Stimulated activated naive CD8-positive, alpha-beta T cell treated with anti-CD3 and anti-CD28 coated beads, Interleukin-15, amount 100 ng/mL, for 72 hours (primary cell): ENCODE data around the gene PCSK6.

Experiments used
- ATAC-seq: fragments of 150-1000 bp; cut with Tn5 transposase; 2 replicates; pipeline ENCODE4 v1.10.0; 2021; ENCODE audit warnings: mild to moderate bottlenecking, moderate library complexity
- DNase-seq, 2 donors: peaks; one replicate each; pipeline ENCODE4 v3.0.0; 2021 to 2022
- H3K27ac Mint-ChIP-seq, 2 donors: one replicate each; pipeline ENCODE4 v1.8.0; 2022; ENCODE audit warnings: mild to moderate bottlenecking in 2 of 2, mixed read lengths in 2 of 2, moderate library complexity in 2 of 2
- H3K27me3 Mint-ChIP-seq: one replicate; pipeline ENCODE4 v1.8.0; 2022; ENCODE audit warnings: mixed read lengths
- H3K4me1 Mint-ChIP-seq: one replicate; pipeline ENCODE4 v1.8.0; 2022; ENCODE audit warnings: mild to moderate bottlenecking, mixed read lengths
- H3K4me3 Mint-ChIP-seq, 2 donors: one replicate each; pipeline ENCODE4 v1.8.0; 2022; ENCODE audit warnings: mild to moderate bottlenecking in 2 of 2, mixed read lengths in 2 of 2, moderate library complexity in 1 of 2
- H3K9me3 Mint-ChIP-seq, 2 donors: one replicate each; pipeline ENCODE4 v1.8.0; 2022; ENCODE audit warnings: mixed read lengths in 2 of 2

PCSK6 gene

GRCh38 chr15:101391981-101392640 is 97.4 kb downstream of the PCSK6 start:
- ATAC-seq (no peak), DNase-seq (no peak)
- H3K9me3 Mint-ChIP-seq, result no peaks in the 10 kb centered on the region
- no peak overlapping the region for H3K4me3 Mint-ChIP-seq
- peaks cover 6% of the 10 kb centered on the region for H3K4me1 Mint-ChIP-seq
- peaks cover 17% of the 10 kb centered on the region for H3K27me3 Mint-ChIP-seq
- H3K27ac Mint-ChIP-seq, result no peak overlapping the region

- no peak overlapping the region for H3K27ac Mint-ChIP-seq
- ATAC-seq, result no peak
- H3K4me3 Mint-ChIP-seq, result no peak overlapping the region
- no peaks in the 10 kb centered on the region for H3K9me3 Mint-ChIP-seq
- peaks cover 11% of the 10 kb centered on the region for H3K27me3 Mint-ChIP-seq
- H3K4me1 Mint-ChIP-seq, result no peaks in the 10 kb centered on the region
- no peak for DNase-seq
These were observed 98.1 kb downstream of the PCSK6 start for GRCh38 chr15:101391431-101391830.

GRCh38 chr15:101390462-101390861 is 99.0 kb downstream of the PCSK6 start:
- H3K27me3 Mint-ChIP-seq, result peaks cover under 1% of the 10 kb centered on the region
- ATAC-seq, result no peak
- no peaks in the 10 kb centered on the region for H3K4me1 Mint-ChIP-seq
- H3K27ac Mint-ChIP-seq, result no peak overlapping the region
- no peak overlapping the region for H3K4me3 Mint-ChIP-seq
- H3K9me3 Mint-ChIP-seq, result no peaks in the 10 kb centered on the region
- no peak for DNase-seq

GRCh38 chr15:101390060-101390459 is 99.4 kb downstream of the PCSK6 start:
- Mint-ChIP-seq H3K9me3 (no peaks in the 10 kb centered on the region), H3K27me3 (no peaks in the 10 kb centered on the region), H3K27ac (no peak overlapping the region), H3K4me1 (no peaks in the 10 kb centered on the region), H3K4me3 (no peak overlapping the region)
- ATAC-seq, result no peak
- DNase-seq, result no peak

- DNase-seq, result no peak
- H3K27ac Mint-ChIP-seq, result no peak overlapping the region
- H3K9me3 Mint-ChIP-seq, result no peaks in the 10 kb centered on the region
- H3K27me3 Mint-ChIP-seq, result no peaks in the 10 kb centered on the region
- no peak for ATAC-seq
- H3K4me3 Mint-ChIP-seq, result no peak overlapping the region
- H3K4me1 Mint-ChIP-seq, result no peaks in the 10 kb centered on the region
These were observed 100.1 kb downstream of the PCSK6 start for GRCh38 chr15:101389362-101389761.

- Mint-ChIP-seq H3K4me1 (no peaks in the 10 kb centered on the region), H3K27me3 (no peaks in the 10 kb centered on the region), H3K4me3 (no peak overlapping the region), H3K9me3 (no peaks in the 10 kb centered on the region), H3K27ac (no peak overlapping the region)
- DNase-seq (no peak), ATAC-seq (no peak)
These were observed 101.5 kb downstream of the PCSK6 start for GRCh38 chr15:101388046-101388445.

- no peak for ATAC-seq
- Mint-ChIP-seq H3K27ac (no peak overlapping the region), H3K9me3 (no peaks in the 10 kb centered on the region), H3K27me3 (no peaks in the 10 kb centered on the region), H3K4me3 (no peak overlapping the region), H3K4me1 (no peaks in the 10 kb centered on the region)
- DNase-seq, result no peak
These were observed 101.9 kb downstream of the PCSK6 start for GRCh38 chr15:101387574-101387973.

- Mint-ChIP-seq H3K4me3 (no peak overlapping the region), H3K27me3 (no peaks in the 10 kb centered on the region), H3K27ac (no peak overlapping the region), H3K4me1 (no peaks in the 10 kb centered on the region), H3K9me3 (no peaks in the 10 kb centered on the region)
- DNase-seq (no peak), ATAC-seq (no peak)
These were observed 102.5 kb downstream of the PCSK6 start for GRCh38 chr15:101386967-101387366.

- H3K4me3 Mint-ChIP-seq, result no peak overlapping the region
- no peaks in the 10 kb centered on the region for H3K27me3 Mint-ChIP-seq
- no peaks in the 10 kb centered on the region for H3K9me3 Mint-ChIP-seq
- no peaks in the 10 kb centered on the region for H3K4me1 Mint-ChIP-seq
- ATAC-seq (no peak), DNase-seq (no peak)
- H3K27ac Mint-ChIP-seq, result no peak overlapping the region
These were observed 103.5 kb downstream of the PCSK6 start for GRCh38 chr15:101386006-101386405.

GRCh38 chr15:101384276-101384675 is 105.2 kb downstream of the PCSK6 start:
- no peak overlapping the region for H3K4me3 Mint-ChIP-seq
- ATAC-seq (no peak), DNase-seq (no peak)
- H3K4me1 Mint-ChIP-seq, result peaks cover 3% of the 10 kb centered on the region
- H3K27ac Mint-ChIP-seq, result no peak overlapping the region
- H3K9me3 Mint-ChIP-seq, result no peaks in the 10 kb centered on the region
- H3K27me3 Mint-ChIP-seq, result no peaks in the 10 kb centered on the region

- H3K9me3 Mint-ChIP-seq, result no peaks in the 10 kb centered on the region
- DNase-seq, result no peak
- no peaks in the 10 kb centered on the region for H3K27me3 Mint-ChIP-seq
- no peak for ATAC-seq
- peaks cover 5% of the 10 kb centered on the region for H3K4me1 Mint-ChIP-seq
- no peak overlapping the region for H3K27ac Mint-ChIP-seq
- no peak overlapping the region for H3K4me3 Mint-ChIP-seq
These were observed 107.0 kb downstream of the PCSK6 start for GRCh38 chr15:101382544-101382943.

GRCh38 chr15:101381671-101382212 is 107.8 kb downstream of the PCSK6 start:
- Mint-ChIP-seq H3K4me3 (no peak overlapping the region), H3K9me3 (no peaks in the 10 kb centered on the region), H3K27ac (no peak overlapping the region), H3K27me3 (no peaks in the 10 kb centered on the region), H3K4me1 (peaks cover 11% of the 10 kb centered on the region)
- no peak for DNase-seq
- ATAC-seq, result no peak

- ATAC-seq, result no peak
- Mint-ChIP-seq H3K27me3 (no peaks in the 10 kb centered on the region), H3K4me1 (peaks cover 18% of the 10 kb centered on the region), H3K27ac (no peak overlapping the region), H3K9me3 (no peaks in the 10 kb centered on the region), H3K4me3 (no peak overlapping the region)
- no peak for DNase-seq
These were observed 109.4 kb downstream of the PCSK6 start for GRCh38 chr15:101380146-101380545.

- H3K9me3 Mint-ChIP-seq, result no peaks in the 10 kb centered on the region
- no peaks in the 10 kb centered on the region for H3K27me3 Mint-ChIP-seq
These were observed 109.9 kb downstream of the PCSK6 start for GRCh38 chr15:101379647-101380046.

GRCh38 chr15:101378879-101379278 is 110.6 kb downstream of the PCSK6 start:
- DNase-seq, result no peak
- ATAC-seq, result peak; percentile 13
- Mint-ChIP-seq H3K27me3 (no peaks in the 10 kb centered on the region), H3K9me3 (no peaks in the 10 kb centered on the region), H3K4me3 (no peak overlapping the region), H3K4me1 (peaks cover 18% of the 10 kb centered on the region), H3K27ac (peak overlapping the region in 1 of 2 donors; percentile 34)

More at GRCh38 chr15:101379647-101380046, 109.9 kb downstream of the PCSK6 start:
- Mint-ChIP-seq H3K4me1 (peaks cover 18% of the 10 kb centered on the region), H3K4me3 (no peak overlapping the region), H3K27ac (no peak overlapping the region)
- DNase-seq, result no peak
- ATAC-seq, result no peak

GRCh38 chr15:101378171-101378755 is 111.2 kb downstream of the PCSK6 start:
- DNase-seq, result no peak
- ATAC-seq, result no peak

More at GRCh38 chr15:101378171-101378755, 111.2 kb downstream of the PCSK6 start:
- Mint-ChIP-seq H3K4me3 (no peak overlapping the region), H3K4me1 (peaks cover 23% of the 10 kb centered on the region), H3K27me3 (no peaks in the 10 kb centered on the region), H3K9me3 (no peaks in the 10 kb centered on the region), H3K27ac (peak overlapping the region in 1 of 2 donors; percentile 54)
